Activated CD4-positive, alpha-beta T cell treated with anti-CD3 and anti-CD28 coated beads, Interleukin-2, Interleukin-4, amounts not matched to agents 100 ng/mL and 50 ng/mL, durations not matched to agents 16 hours and 8 hours (primary cell): ENCODE measurements around the gene TAGAP.
A peak's percentile ranks its signal among the peaks of the same experiment; 100 is the strongest.

Source experiments
- DNase-seq: peaks from one replicate; pipeline ENCODE4 v3.0.0-alpha.2; 2020; ENCODE audit warnings: low spot score

The TAGAP gene

DNA sequence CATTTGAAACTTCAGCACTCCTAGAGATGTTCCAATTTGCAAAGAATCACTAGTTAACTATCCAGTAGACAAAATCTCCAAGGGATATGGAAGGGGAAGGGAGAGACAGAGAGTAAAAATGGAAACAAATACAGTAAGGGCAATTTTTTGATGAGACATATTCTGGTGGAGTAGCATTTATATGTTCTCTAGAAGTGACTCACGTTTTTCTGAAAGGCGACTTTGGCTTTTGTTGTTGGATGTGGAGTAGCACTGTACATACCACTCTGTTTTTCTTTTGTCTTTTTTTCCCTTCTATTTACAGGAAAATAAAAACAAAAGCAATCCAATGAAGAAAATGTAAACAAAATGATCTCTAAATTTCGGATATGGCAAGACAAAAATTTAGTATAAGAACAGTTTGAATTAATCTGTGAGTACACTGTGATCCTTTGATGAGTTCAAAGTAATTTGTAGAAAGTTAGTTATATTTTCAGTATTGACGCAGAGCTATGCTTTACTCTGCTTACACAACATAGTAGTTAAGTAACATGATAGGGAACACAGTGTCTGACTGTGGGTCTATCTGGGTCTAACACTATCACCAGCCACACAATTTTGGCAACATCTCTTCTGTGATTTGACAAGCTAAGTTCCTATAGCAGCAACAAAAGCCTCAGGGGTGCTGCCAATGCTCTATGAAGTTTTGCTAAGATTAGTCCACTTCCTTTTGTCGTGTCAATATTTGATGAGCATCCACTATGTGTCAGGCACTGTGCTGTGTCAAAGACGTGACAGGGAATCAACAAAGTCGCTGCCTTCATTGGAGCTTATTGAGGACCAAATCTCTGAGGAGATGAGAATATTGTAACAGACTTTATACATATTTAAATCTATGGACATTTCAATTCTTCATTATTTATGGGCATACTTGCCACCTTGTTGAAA, 27.3 kb upstream of the TAGAP start:
- no peak for DNase-seq

GRCh38 chr6:159068904-159069578, 24.2 kb upstream of the TAGAP start:
- DNase-seq = no peak

GRCh38 chr6:159067334-159067733, 22.5 kb upstream of the TAGAP start:
- peak; percentile 70 for DNase-seq

GRCh38 chr6:159066483-159066882, 21.7 kb upstream of the TAGAP start:
- DNase-seq = no peak

- no peak for DNase-seq
Measured at GRCh38 chr6:159065759-159066329, 21.1 kb upstream of the TAGAP start.

DNA sequence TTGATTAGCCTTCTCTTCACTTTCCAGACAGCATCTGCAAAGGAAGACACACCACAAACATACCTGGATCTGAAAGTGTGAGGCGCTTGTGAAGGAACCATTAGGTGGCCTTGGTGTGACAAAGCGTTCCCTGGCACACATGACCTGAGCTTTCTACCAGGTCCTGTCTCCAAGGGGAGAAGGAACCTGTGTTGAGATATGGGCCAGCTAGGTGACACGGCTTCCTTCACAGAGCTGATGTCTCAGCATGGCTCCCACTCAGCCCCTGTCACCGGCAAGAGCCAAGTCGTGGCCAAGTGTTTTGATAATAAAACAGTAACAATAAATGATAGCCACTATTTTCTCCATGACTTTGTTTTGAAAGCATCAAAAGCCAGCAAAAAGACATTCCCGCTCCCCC, 20.3 kb upstream of the TAGAP start:
- no peak for DNase-seq

- no peak for DNase-seq
Measured at GRCh38 chr6:159064477-159064876, 19.7 kb upstream of the TAGAP start.

DNA sequence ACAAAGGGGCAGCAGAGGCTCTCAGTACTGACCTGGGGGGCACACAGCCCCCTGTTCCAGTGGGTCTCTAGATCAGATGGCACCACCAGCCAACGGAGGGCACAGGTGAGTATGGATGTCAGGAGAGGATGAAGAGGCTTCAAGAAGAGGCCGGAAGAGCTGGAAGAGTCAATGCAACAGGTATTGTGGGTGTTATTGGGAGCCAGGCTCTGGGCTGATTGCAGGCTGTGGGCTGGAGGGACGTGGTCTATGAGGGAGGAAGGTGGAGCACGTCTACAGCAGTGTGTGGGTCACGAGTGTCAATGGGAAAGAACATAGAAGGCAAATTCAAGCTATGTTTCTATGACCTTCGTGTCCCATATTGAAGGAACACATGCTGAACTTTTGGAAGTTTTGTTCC, 18.8 kb upstream of the TAGAP start:
- DNase-seq = no peak

- no peak for DNase-seq
Measured at GRCh38 chr6:159062976-159063375, 18.2 kb upstream of the TAGAP start.

DNA sequence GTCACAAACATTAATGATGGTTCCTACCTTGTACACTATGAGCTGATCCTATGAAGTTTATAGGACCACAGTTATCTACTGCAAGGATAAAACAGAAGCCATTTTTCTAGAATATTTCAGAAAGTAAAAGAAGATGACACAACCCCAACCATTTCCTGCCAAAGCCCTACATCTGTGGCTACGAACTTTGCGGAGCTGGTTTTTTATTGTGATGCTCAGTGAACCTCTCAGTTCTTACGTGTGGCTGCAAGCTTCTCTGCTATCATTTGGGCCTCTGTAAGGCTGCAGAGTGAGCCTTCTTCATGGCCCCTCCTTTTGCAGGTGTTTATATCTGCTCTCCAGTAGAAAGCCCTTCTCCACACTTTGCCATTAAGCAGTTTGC, 17.8 kb upstream of the TAGAP start:
- DNase-seq = peak; percentile 73

- peak; percentile 76 for DNase-seq
Measured at GRCh38 chr6:159061805-159062563, 17.2 kb upstream of the TAGAP start.

DNA sequence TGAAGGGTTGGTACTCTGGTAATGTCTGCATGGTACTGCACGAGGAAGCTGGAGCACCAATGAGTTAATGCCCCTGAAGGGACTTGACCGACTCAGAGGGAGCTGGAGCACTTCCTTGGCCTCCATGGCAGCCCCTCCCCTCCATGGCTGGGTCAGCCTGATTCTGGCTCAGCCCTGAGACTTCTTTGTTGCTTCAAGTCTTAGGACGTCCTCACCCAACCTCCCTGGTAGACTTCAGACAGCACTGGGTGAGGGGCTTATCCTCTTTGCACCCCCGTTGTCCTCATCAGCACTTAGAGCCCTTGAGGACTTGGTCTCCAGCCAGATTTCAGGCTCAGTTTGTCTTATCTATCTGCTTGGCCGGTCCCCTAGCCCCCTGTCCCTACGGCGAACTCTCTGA, 16.4 kb upstream of the TAGAP start:
- DNase-seq = no peak

- peak; percentile 61 for DNase-seq
Measured at GRCh38 chr6:159059885-159060506, 15.2 kb upstream of the TAGAP start.

- peak; percentile 78 for DNase-seq
Measured at GRCh38 chr6:159059141-159059540, 14.3 kb upstream of the TAGAP start.

DNA sequence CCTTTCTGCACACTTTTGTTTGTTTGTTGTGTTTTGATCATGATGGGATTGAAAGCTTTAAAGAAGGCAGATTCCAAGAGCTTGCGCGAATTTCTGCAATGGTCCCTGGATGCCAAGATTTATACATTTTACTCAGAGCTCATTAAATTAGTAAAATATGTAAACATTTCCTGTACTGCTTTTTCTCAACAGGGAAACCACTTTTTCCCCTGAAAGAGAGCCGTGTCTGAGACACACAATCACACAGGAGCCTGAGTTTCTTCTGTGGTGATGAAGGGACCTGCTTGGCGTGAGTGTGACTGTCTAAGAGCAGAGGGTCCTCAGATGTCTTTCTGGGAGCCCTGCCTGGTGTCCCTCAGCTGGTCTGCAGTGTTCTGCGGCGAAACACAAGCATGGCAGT, 12.1 kb upstream of the TAGAP start:
- peak; percentile 60 for DNase-seq

GRCh38 chr6:159056432-159056831, 11.6 kb upstream of the TAGAP start:
- no peak for DNase-seq

- DNase-seq = no peak
Measured at GRCh38 chr6:159056003-159056402, 11.2 kb upstream of the TAGAP start.

- DNase-seq = no peak
Measured at GRCh38 chr6:159053781-159054398, 9.1 kb upstream of the TAGAP start.

DNA sequence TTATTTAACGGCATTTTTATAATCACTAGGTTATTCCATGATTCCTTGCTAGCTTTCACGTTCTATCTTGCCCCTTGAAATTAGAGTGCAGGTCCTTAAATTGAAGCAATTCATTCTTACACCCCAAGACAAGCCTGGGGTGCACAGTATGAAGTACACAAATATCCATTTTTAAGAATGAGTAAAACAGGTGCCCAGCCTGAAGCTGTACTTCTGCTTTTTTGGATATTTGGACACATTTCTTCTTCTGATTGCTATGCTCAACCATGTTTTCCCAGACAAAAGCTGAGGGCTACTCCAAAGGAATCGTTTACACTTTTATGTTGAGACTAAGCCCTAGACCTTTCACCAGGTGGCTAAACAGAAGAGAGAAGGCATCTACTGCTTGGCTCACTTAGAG, 7.9 kb upstream of the TAGAP start:
- no peak for DNase-seq

GRCh38 chr6:159047891-159048685, 3.3 kb upstream of the TAGAP start:
- DNase-seq = no peak

- DNase-seq = no peak
Measured at GRCh38 chr6:159045801-159046200, 1.0 kb upstream of the TAGAP start.
